Colonic mucosa (tissue), 4 donors: ENCODE measurements around the gene TFDP3. TPM values are rescaled to one million over a fixed set of nuclear protein-coding genes. Genes with fewer than 3 reads are reported as not detected.

Source experiments
- DNase-seq: peaks from one replicate; pipeline ENCODE4 v3.0.0-alpha.2; 2020
- H3K27ac ChIP-seq: fragments of 200-600 bp; one replicate; pipeline ENCODE4 v1.8.0; 2021
- H3K27me3 ChIP-seq: fragments of 200-600 bp; one replicate; pipeline ENCODE4 v1.8.0; 2021
- H3K36me3 ChIP-seq: fragments of 200-600 bp; one replicate; pipeline ENCODE4 v1.8.0; 2021
- H3K4me1 ChIP-seq: fragments of 200-600 bp; one replicate; pipeline ENCODE4 v1.8.0; 2021; ENCODE audit warnings: mild to moderate bottlenecking
- H3K4me3 ChIP-seq: fragments of 200-600 bp; one replicate; pipeline ENCODE4 v1.8.0; 2021
- H3K9ac ChIP-seq, 2 donors: one replicate each; pipeline ENCODE4 v1.7.0; 2013; ENCODE audit warnings: control low read depth in 2 of 2, low read depth in 2 of 2, low read length in 2 of 2
- H3K9me3 ChIP-seq: fragments of 200-600 bp; one replicate; pipeline ENCODE4 v1.8.0; 2021
- CTCF ChIP-seq: fragments of 200-600 bp; IDR thresholded peaks from one replicate; pipeline ENCODE4 v1.8.0; 2022; ENCODE audit warnings: antibody characterized with exemption, mild to moderate bottlenecking
- intact Hi-C: fragments of 100-400 bp; cut with DNase I; formaldehyde crosslinking; loops from one replicate; pipeline ENCODE4 v1.14.1; 2022
- total RNA-seq, 2 donors: library from RNA; stranded (reverse); fragmentation: NEBNext Ultra II Directional in 1 of 2; extraction: Animal tissue kit (Norgen Biotek cat#: 25700) in 1 of 2; gene quantifications; one replicate each; pipeline ENCODE4 v1.2.1, GENCODE V29; 2021
- donor health status: healthy.
- donor health status: DM: no; HTN: no; CAD: no.
- donor health status: DM: no; HTN: no; CAD: no.

TFDP3 gene
- total RNA-seq, 2 donors from 2014 or later: not detected

DNA sequence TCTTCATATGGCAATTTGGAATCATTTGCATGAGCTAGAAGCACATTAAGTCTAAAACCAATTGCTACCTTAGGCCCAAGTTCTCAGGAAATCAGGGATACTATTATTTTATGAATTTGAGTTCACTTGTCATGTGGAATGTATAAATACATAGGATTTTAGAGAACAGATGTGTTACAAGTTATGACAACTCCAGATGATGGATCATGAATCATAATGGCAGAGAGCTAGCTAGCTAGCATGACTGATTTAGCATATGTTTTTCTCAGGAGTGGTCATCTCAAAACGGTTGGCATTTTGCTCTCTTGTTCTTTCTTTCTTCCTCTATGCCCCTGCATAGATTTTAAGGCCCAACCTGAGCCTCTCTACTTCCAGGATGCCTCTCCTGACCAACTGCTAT is 14.2 kb upstream of the TFDP3 start:
- H3K27me3 ChIP-seq: no peaks in the 10 kb centered on the region
- H3K36me3 ChIP-seq: no peaks in the 10 kb centered on the region
- intact Hi-C loops: no loop called here
- no peak overlapping the region for H3K9ac ChIP-seq
- no peaks in the 10 kb centered on the region for H3K4me1 ChIP-seq
- no peak overlapping the region for H3K27ac ChIP-seq
- no peak overlapping the region for H3K4me3 ChIP-seq
- TF ChIP-seq CTCF: no peak
- DNase-seq: no peak
- H3K9me3 ChIP-seq: no peaks in the 10 kb centered on the region

GRCh38 chrX:133229361-133229760 is 11.2 kb upstream of the TFDP3 start:
- DNase-seq: no peak
- intact Hi-C loops: no loop called here
- Histone ChIP-seq H3K27me3 (no peaks in the 10 kb centered on the region), H3K36me3 (no peaks in the 10 kb centered on the region), H3K9me3 (no peaks in the 10 kb centered on the region), H3K4me1 (no peaks in the 10 kb centered on the region), H3K4me3 (no peak overlapping the region), H3K9ac (no peak overlapping the region), H3K27ac (no peak overlapping the region)
- TF ChIP-seq CTCF: no peak

DNA sequence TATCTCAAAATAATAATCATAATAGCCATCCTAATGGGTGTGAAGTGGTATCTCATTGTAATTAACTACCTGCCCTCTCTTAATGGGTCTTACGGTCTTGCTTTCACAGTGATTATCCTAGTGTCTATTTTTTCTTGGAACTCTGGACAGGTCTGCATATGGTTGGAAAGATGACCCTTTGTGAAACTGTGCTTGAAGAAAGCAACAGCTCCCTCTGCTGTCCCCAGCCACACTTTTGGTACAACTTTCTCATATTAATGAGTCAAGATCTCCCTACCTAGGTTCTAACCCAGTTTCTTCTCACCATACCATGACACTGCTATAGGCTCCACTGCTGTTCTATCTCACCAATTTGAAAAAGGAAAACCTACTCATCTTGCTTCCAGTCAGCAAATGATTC is 2.4 kb downstream of the TFDP3 start:
- peak; percentile 27 for DNase-seq
- TF ChIP-seq CTCF: peak; percentile 22
- Histone ChIP-seq H3K27ac (no peak overlapping the region), H3K9ac (no peak overlapping the region), H3K4me3 (no peak overlapping the region), H3K4me1 (no peaks in the 10 kb centered on the region), H3K27me3 (no peaks in the 10 kb centered on the region), H3K36me3 (no peaks in the 10 kb centered on the region), H3K9me3 (no peaks in the 10 kb centered on the region)
- intact Hi-C loops: no loop called here

DNA sequence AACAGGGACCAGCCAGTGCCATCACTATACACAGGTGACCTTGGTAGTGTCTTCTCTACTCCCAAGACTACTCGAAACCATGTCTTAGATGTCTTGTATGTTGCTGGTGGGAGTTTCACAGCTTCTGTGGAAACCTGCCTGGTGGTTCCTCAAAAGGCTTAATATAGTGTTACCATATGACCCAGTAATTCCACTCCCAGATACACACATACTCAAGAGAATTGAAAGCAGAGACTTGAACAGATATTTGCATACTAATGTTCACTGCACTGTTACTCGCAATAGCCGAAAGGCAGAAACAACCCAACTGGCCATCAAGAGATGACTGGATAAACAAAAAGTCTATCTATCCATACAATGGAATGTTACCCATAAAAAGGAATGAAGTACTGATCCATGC is 3.1 kb downstream of the TFDP3 start:
- Histone ChIP-seq H3K27me3 (no peaks in the 10 kb centered on the region), H3K4me3 (no peak overlapping the region), H3K36me3 (no peaks in the 10 kb centered on the region), H3K27ac (no peak overlapping the region), H3K4me1 (no peaks in the 10 kb centered on the region), H3K9ac (no peak overlapping the region), H3K9me3 (no peaks in the 10 kb centered on the region)
- no peak for DNase-seq
- intact Hi-C loops: no loop called here
- TF ChIP-seq CTCF: no peak

DNA sequence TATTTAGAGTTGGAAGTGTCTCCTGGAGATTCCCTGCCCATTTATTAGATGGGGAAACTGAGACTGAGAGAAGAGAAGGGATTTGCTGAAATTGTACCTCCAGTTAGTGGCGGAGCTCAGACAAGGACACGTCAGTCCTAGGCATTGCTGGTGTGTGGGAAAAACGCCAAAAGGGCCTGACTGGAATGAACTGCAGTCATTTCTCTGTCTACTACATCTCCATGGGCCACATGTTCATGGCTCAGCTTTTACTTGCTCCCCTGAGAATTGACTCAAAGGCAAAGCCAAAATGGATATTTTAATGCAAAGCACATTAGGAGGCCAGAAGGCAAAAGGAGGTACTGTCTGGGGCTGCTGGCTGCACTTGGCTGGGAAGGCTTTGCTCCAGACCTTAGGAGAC is 3.9 kb downstream of the TFDP3 start:
- DNase-seq: no peak
- intact Hi-C loops: no loop called here
- H3K27me3 ChIP-seq: no peaks in the 10 kb centered on the region

More for the DNA sequence above, 3.9 kb downstream of the TFDP3 start:
- Histone ChIP-seq H3K4me3 (no peak overlapping the region), H3K9me3 (no peaks in the 10 kb centered on the region), H3K36me3 (no peaks in the 10 kb centered on the region), H3K27ac (no peak overlapping the region), H3K4me1 (no peaks in the 10 kb centered on the region), H3K9ac (no peak overlapping the region)
- no peak for TF ChIP-seq CTCF
